ENCODE results near the gene MAGED1. TPM values are rescaled to one million over a fixed set of nuclear protein-coding genes. Genes with fewer than 3 reads are reported as not detected.

Gene MAGED1
- total and polyA plus RNA-seq, 2 of the 8 experiments (the other 6 are each of a cell fraction or from before 2014, with no cell fraction given), result 91.0 to 91.1 TPM

GRCh38 chrX:51852096-51852495 lies 41.3 kb upstream of the MAGED1 start:
- Histone ChIP-seq H3K27me3 (replicated peaks in 1 of 4; ENCODE audit: control insufficient read depth in 3 of 4, extremely low read depth in 1 of 4, insufficient read depth in 3 of 4, low read length in 3 of 4) (no peaks in the 10 kb centered on the region), H3K79me2 (ENCODE audit: control insufficient read depth in 1 of 2, insufficient read depth in 2 of 2, low read length in 2 of 2) (peaks cover 0 to 67% of the 10 kb centered on the region in 2 experiments; a peak in 2 of 4 replicates), H2BK5ac (ENCODE audit: low read depth, low read length) (peak overlapping the region; percentile 77; the same call in 1 of the 2 replicates), H3K56ac (replicated peaks; ENCODE audit: insufficient read length, low read depth, low read length) (no peak overlapping the region), H4K20me1 (replicated peaks in 1 of 2; ENCODE audit: control insufficient read depth in 1 of 2, insufficient read depth in 2 of 2, low read length in 2 of 2) (no peaks in the 10 kb centered on the region), H3K36me3 (ENCODE audit: control insufficient read depth in 2 of 4, insufficient read depth in 4 of 4, low read length in 3 of 4) (peaks cover 0 to 10% (median 3%) of the 10 kb centered on the region in 4 experiments; a peak in 3 of 8 replicates), H4K91ac (replicated peaks; ENCODE audit: insufficient read length, low read length) (no peak overlapping the region), H3K9ac (replicated peaks in 1 of 4; ENCODE audit: extremely low read depth in 1 of 4, low read depth in 3 of 4, low read length in 3 of 4) (no peak overlapping the region), H3K23ac (ENCODE audit: insufficient read length) (no peak overlapping the region), H3K4me3 (ENCODE audit: extremely low read depth in 1 of 4, insufficient read depth in 2 of 4, low read depth in 3 of 4, low read length in 4 of 4) (peak overlapping the region in 1 of 4 experiments; percentile 47; a peak in 2 of 8 replicates), H3K18ac (ENCODE audit: extremely low read depth, low read length) (peak overlapping the region; percentile 38), H2BK12ac (ENCODE audit: low read depth, low read length) (peak overlapping the region; percentile 27; the same call in 1 of the 2 replicates), H2BK15ac (ENCODE audit: low read length) (no peak overlapping the region), H2AK5ac (ENCODE audit: low read depth, low read length) (no peak overlapping the region), H3K23me2 (ENCODE audit: low read depth, low read length) (no peaks in the 10 kb centered on the region), H2BK20ac (ENCODE audit: low read length) (no peak overlapping the region), H4K5ac (ENCODE audit: insufficient read length, low read depth, low read length) (peak overlapping the region; percentile 88), H2AFZ (ENCODE audit: low read length) (no peak overlapping the region), H3K4me2 (ENCODE audit: insufficient read depth in 1 of 2, low read depth in 2 of 2, low read length in 2 of 2) (peak overlapping the region; percentile 54 to 61; a peak in 3 of 4 replicates), H3K14ac (ENCODE audit: insufficient read length) (no peak overlapping the region), H2BK120ac (replicated peaks; ENCODE audit: low read depth, low read length) (peak overlapping the region; percentile 13), H3K79me1 (ENCODE audit: low read depth, low read length) (no peaks in the 10 kb centered on the region), H3K27ac (ENCODE audit: low read depth, low read length) (peak overlapping the region; percentile 45; the same call in 1 of the 2 replicates), H3K9me3 (ENCODE audit: insufficient read depth in 2 of 2, low read depth in 1 of 2, low read length in 1 of 2) (peaks cover 6 to 7% of the 10 kb centered on the region in 2 experiments; a peak in 3 of 4 replicates), H4K8ac (ENCODE audit: extremely low read depth, insufficient read depth, low read length) (no peak overlapping the region), H3K4me1 (replicated peaks in 1 of 4; ENCODE audit: control insufficient read depth in 3 of 4, insufficient read depth in 4 of 4, low read length in 3 of 4) (peaks cover 2 to 24% (median 11%) of the 10 kb centered on the region in 4 experiments; a peak in 4 of 7 replicates), H3K4ac (replicated peaks; ENCODE audit: insufficient read length, low read depth, low read length) (no peak overlapping the region)
- DNase-seq (ENCODE audit: low read depth in 1 of 2, low spot score in 2 of 2), result no peak
- CTCF ChIA-PET (ENCODE audit: partially characterized antibody), result interaction anchor here (1.0 to 1.4 kb wide), 2 partner anchors 208 to 210 kb away, joined by 3 read pairs; no protein-coding TSS in a partner anchor
- FAIRE-seq, result no peak
- POLR2A ChIA-PET (ENCODE audit: partially characterized antibody), result no interaction called here
- TF ChIP-seq POLR2A (IDR thresholded peaks at IDR 0.05; ENCODE audit: control extremely low read depth in 1 of 2, low read depth in 2 of 2, low read length in 2 of 2), result no peak
- TF ChIP-seq GABPA (IDR thresholded peaks at IDR 0.05; ENCODE audit: borderline replicate concordance, insufficient read depth, low read length), result no peak
- TF ChIP-seq CBX5 (IDR thresholded peaks at IDR 0.05; ENCODE audit: low read depth, low read length), result no peak
- TF ChIP-seq USF2 (IDR thresholded peaks at IDR 0.05; ENCODE audit: low read length), result no peak
- TF ChIP-seq RNF2 (IDR thresholded peaks at IDR 0.05; ENCODE audit: borderline replicate concordance, low read depth, low read length, missing control alignments, poor library complexity, severe bottlenecking), result no peak
- no peak for TF ChIP-seq EP300 (IDR thresholded peaks at IDR 0.05; ENCODE audit: borderline replicate concordance in 1 of 2, low read depth in 2 of 2, low read length in 2 of 2)
- no peak for TF ChIP-seq POU5F1 (IDR thresholded peaks at IDR 0.05; ENCODE audit: low read depth, low read length)
- WGBS, 2 experiments (ENCODE audit: extremely low coverage in 1 of 2, insufficient coverage in 1 of 2, insufficient read length in 1 of 2, insufficient replicate concordance in 2 of 2, low coverage in 1 of 2, low lambda C conversion rate in 2 of 2, missing lambda C conversion rate in 1 of 2), result 14% methylated on average over 1 of the region's 1 CpG; no CpG with 5 or more reads in 1 of the 2 experiments

All from H1 (cell line).